ENCODE data around the gene RAB41.
"Not testable (repeated sequence)": the region's sequence is repeated elsewhere in the genome, so short reads cannot be mapped to it uniquely, and the experiment has no call there.

The RAB41 gene

DNA sequence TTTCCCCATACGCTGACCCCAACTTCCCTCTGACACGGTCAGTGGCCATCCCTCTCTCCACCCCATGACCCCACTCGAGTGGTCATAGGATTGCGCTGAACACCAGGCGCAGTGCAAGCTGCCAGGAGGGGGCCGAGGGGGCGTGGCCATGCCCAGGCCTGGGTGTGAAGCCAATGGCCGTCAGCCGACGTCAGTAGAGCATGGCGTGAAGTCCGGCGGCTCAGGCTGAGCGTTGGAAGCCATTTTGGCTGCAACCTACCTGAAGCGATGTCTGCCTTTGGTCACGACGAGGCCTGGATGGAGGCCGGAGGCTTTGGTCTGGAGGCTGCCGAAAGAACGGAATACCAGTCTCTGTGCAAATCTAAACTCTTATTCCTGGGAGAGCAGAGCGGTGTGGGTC lies at the start of gene RAB41:
TSS of gene RAB41 (plus strand) at position 222 of the 400 bp plus-strand sequence. CDS start at position 268, 46 bp downstream.
- TF ChIP-seq Cebpa-rat (IDR thresholded peaks at IDR 0.05) = no peak
- Histone ChIP-seq H3K4me1 (no peaks in the 10 kb centered on the region), H3K36me3 (peaks cover 0 to 41% (median 14%) of the 10 kb centered on the region in 11 experiments; a peak in 15 of 22 replicates), H4K20me1 (no peaks in the 10 kb centered on the region; a peak in 1 of 22 replicates), H3K27ac (no peak within 1 kb of the TSS), H3K4me3 (no peak within 1 kb of the TSS), H3K9ac (no peak within 1 kb of the TSS), H3K9me3 (replicated peaks in 1 of 11) (peaks cover 0 to 13% (median 0%) of the 10 kb centered on the region in 11 experiments; a peak in 4 of 22 replicates), H3K27me3 (peaks cover 53 to 99% (median 91%) of the 10 kb centered on the region in 11 experiments), H3K4me2 (no peak within 1 kb of the TSS)

DNA sequence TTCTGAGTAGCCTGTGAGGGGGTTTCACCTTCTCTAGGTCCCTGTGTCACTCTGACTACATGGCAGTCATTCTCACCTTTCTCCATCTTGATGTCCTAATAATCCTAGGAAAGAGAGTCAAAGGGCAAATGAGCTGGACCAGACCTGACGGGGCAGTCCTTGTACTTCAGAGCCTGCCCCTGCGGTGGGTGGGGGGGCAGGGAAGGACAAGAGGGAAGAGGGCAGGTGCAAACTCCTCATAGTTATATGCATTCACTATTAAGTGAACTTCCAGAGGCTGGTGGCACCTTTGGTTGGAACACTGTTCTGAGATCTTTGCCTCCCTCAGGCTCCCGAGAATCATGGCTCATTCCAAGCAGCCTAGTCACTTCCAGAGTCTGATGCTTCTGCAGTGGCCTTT lies 47.6 kb upstream of the RAB41 start, which contains the start of gene AWAT1:
TSS of gene AWAT1 (plus strand) at position 301 of the 400 bp plus-strand sequence. CDS start at position 342, 41 bp downstream.
- Histone ChIP-seq H3K36me3 (no peaks in the 10 kb centered on the region), H3K4me2 (no peak within 1 kb of the TSS), H3K9ac (no peak within 1 kb of the TSS), H4K20me1 (no peaks in the 10 kb centered on the region), H3K4me1 (no peaks in the 10 kb centered on the region), H3K9me3 (replicated peaks in 1 of 11) (no peaks in the 10 kb centered on the region), H3K4me3 (no peak within 1 kb of the TSS), H3K27me3 (peaks cover 82 to 100% (median 97%) of the 10 kb centered on the region in 11 experiments), H3K27ac (no peak within 1 kb of the TSS)
- TF ChIP-seq Cebpa-rat (IDR thresholded peaks at IDR 0.05) = no peak

GRCh38 chrX:70240751-70241150 lies 41.2 kb upstream of the RAB41 start:
- peaks cover 87 to 100% (median 98%) of the 10 kb centered on the region in 11 experiments for H3K27me3 ChIP-seq
- H3K36me3 ChIP-seq = no peaks in the 10 kb centered on the region
- H3K4me1 ChIP-seq = no peaks in the 10 kb centered on the region
- H3K4me2 ChIP-seq = no peak overlapping the region
- no peak overlapping the region for H3K27ac ChIP-seq
- H3K9me3 ChIP-seq (replicated peaks in 1 of 11) = no peaks in the 10 kb centered on the region
- H3K9ac ChIP-seq = no peak overlapping the region
- H4K20me1 ChIP-seq = no peaks in the 10 kb centered on the region; a peak in 2 of 22 replicates
- TF ChIP-seq Cebpa-rat (IDR thresholded peaks at IDR 0.05) = no peak
- no peak overlapping the region for H3K4me3 ChIP-seq

DNA sequence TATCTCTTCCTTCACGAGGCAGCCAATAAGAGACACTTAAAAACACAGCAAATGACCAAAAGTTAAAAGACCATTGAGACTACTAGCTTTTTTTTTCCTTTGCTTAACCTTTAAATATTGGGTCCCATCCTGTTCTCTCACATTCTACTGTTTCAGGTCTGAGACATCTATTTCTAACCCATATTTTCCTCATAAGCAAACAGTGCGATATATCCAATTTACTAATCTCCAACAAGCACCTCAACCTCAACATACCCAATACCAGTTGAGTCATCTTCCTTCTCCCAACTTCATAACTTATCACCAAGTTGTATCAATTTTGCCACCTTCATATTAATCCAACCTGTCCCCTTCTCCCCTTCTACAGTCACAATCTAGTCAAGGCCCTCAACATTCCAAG lies 40.5 kb upstream of the RAB41 start:
- H3K27ac ChIP-seq = no peak overlapping the region
- no peak overlapping the region for H3K9ac ChIP-seq
- no peaks in the 10 kb centered on the region for H3K9me3 ChIP-seq (replicated peaks in 1 of 11)
- H3K4me3 ChIP-seq = no peak overlapping the region
- H3K36me3 ChIP-seq = no peaks in the 10 kb centered on the region
- H4K20me1 ChIP-seq = no peaks in the 10 kb centered on the region; a peak in 2 of 22 replicates
- TF ChIP-seq Cebpa-rat (IDR thresholded peaks at IDR 0.05) = no peak
- H3K4me1 ChIP-seq = no peaks in the 10 kb centered on the region
- H3K4me2 ChIP-seq = no peak overlapping the region
- peaks cover 89 to 100% (median 97%) of the 10 kb centered on the region in 11 experiments for H3K27me3 ChIP-seq

- not testable (repeated sequence) for H3K9me3 ChIP-seq (replicated peaks in 1 of 11); H3K4me3 ChIP-seq; H3K27ac ChIP-seq; H4K20me1 ChIP-seq; H3K4me1 ChIP-seq; H3K9ac ChIP-seq; H3K4me2 ChIP-seq; H3K36me3 ChIP-seq
- peaks cover 80 to 100% (median 98%) of the 10 kb centered on the region in 11 experiments for H3K27me3 ChIP-seq
Observed at GRCh38 chrX:70243601-70244000, 38.4 kb upstream of the RAB41 start.

DNA sequence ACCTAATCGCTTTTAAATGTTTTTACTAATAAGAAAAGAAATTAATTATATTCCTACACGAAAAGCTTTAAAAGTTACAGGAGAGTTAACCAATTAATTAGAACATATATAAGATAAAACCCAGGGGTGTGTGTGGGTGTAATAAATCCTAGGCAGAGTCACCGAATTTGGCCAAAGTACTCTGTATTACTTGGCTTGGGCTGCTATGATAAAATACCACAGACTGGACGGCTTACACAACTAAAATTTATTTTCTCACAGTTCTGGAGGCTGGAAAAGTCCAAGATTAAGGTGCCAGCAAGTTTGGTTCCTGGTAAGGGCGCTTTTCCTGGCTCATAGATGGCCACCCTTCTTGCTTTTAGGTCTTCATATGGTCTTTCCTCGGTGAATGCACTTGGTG lies 37.1 kb upstream of the RAB41 start:
- Histone ChIP-seq H3K9me3 (replicated peaks in 1 of 11) (no peaks in the 10 kb centered on the region), H3K27me3 (peaks cover 75 to 100% (median 98%) of the 10 kb centered on the region in 11 experiments), H4K20me1 (no peaks in the 10 kb centered on the region; a peak in 2 of 22 replicates), H3K9ac (no peak overlapping the region), H3K4me3 (no peak overlapping the region), H3K4me2 (no peak overlapping the region), H3K4me1 (no peaks in the 10 kb centered on the region), H3K27ac (no peak overlapping the region), H3K36me3 (no peaks in the 10 kb centered on the region)
- TF ChIP-seq Cebpa-rat (IDR thresholded peaks at IDR 0.05) = no peak

- Histone ChIP-seq H3K4me2 (no peak overlapping the region), H3K36me3 (no peaks in the 10 kb centered on the region), H3K4me1 (no peaks in the 10 kb centered on the region), H3K9me3 (replicated peaks in 1 of 11) (peaks cover 0 to 8% (median 0%) of the 10 kb centered on the region in 11 experiments; a peak in 1 of 22 replicates), H3K4me3 (no peak overlapping the region), H3K27ac (no peak overlapping the region), H3K27me3 (peaks cover 74 to 100% (median 98%) of the 10 kb centered on the region in 11 experiments), H3K9ac (no peak overlapping the region), H4K20me1 (no peaks in the 10 kb centered on the region; a peak in 1 of 22 replicates)
- TF ChIP-seq Cebpa-rat (IDR thresholded peaks at IDR 0.05) = no peak
Observed at GRCh38 chrX:70247252-70247651, 34.7 kb upstream of the RAB41 start.

- Histone ChIP-seq H3K36me3 (no peaks in the 10 kb centered on the region), H4K20me1 (no peaks in the 10 kb centered on the region; a peak in 1 of 22 replicates), H3K9ac (no peak overlapping the region), H3K27ac (no peak overlapping the region), H3K9me3 (replicated peaks in 1 of 11) (peaks cover 0 to 22% (median 0%) of the 10 kb centered on the region in 11 experiments; a peak in 1 of 22 replicates), H3K4me2 (no peak overlapping the region), H3K27me3 (peaks cover 55 to 98% (median 93%) of the 10 kb centered on the region in 11 experiments), H3K4me1 (no peaks in the 10 kb centered on the region), H3K4me3 (no peak overlapping the region)
- TF ChIP-seq Cebpa-rat (IDR thresholded peaks at IDR 0.05) = no peak
Observed at GRCh38 chrX:70252491-70252890, 29.5 kb upstream of the RAB41 start.

GRCh38 chrX:70253377-70254062 lies 28.5 kb upstream of the RAB41 start:
- H3K9me3 ChIP-seq (replicated peaks in 1 of 11) = peaks cover 0 to 22% (median 0%) of the 10 kb centered on the region in 11 experiments; a peak in 1 of 22 replicates
- no peak overlapping the region for H3K27ac ChIP-seq
- no peaks in the 10 kb centered on the region for H3K4me1 ChIP-seq
- H3K9ac ChIP-seq = no peak overlapping the region
- H3K36me3 ChIP-seq = no peaks in the 10 kb centered on the region
- peaks cover 45 to 97% (median 89%) of the 10 kb centered on the region in 11 experiments for H3K27me3 ChIP-seq
- H3K4me3 ChIP-seq = no peak overlapping the region
- TF ChIP-seq Cebpa-rat (IDR thresholded peaks at IDR 0.05) = no peak
- no peak overlapping the region for H3K4me2 ChIP-seq
- H4K20me1 ChIP-seq = no peaks in the 10 kb centered on the region

DNA sequence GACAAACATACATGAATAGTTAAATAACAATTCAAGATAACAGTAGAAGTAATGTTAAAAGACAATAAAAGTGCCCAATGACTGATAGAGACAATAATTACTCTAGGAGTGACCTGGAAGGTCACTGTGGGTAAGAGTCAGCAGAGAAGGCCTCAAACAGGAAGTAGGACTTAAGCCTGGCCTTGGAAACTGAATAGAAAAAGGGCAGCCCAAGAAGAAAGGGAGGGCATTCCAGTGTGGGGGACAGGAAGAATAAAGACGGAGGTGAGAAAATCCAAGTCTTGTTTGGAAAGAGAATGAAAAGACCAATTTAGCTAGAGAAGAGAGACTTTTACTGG lies 27.9 kb upstream of the RAB41 start:
- Histone ChIP-seq H3K27me3 (peaks cover 41 to 95% (median 84%) of the 10 kb centered on the region in 11 experiments), H3K27ac (no peak overlapping the region), H3K36me3 (no peaks in the 10 kb centered on the region), H3K4me2 (no peak overlapping the region), H4K20me1 (no peaks in the 10 kb centered on the region), H3K4me1 (no peaks in the 10 kb centered on the region), H3K9ac (no peak overlapping the region), H3K4me3 (no peak overlapping the region), H3K9me3 (replicated peaks in 1 of 11) (peaks cover 0 to 22% (median 0%) of the 10 kb centered on the region in 11 experiments; a peak in 1 of 22 replicates)
- no peak for TF ChIP-seq Cebpa-rat (IDR thresholded peaks at IDR 0.05)
